ENCODE results near the gene GALNT10. TPM values are rescaled to one million over a fixed set of nuclear protein-coding genes. Genes with fewer than 3 reads are reported as not detected.

Gene GALNT10
- total and polyA plus RNA-seq, 12 donors, result 3.1 to 19.0 (median 11.7) TPM

DNA sequence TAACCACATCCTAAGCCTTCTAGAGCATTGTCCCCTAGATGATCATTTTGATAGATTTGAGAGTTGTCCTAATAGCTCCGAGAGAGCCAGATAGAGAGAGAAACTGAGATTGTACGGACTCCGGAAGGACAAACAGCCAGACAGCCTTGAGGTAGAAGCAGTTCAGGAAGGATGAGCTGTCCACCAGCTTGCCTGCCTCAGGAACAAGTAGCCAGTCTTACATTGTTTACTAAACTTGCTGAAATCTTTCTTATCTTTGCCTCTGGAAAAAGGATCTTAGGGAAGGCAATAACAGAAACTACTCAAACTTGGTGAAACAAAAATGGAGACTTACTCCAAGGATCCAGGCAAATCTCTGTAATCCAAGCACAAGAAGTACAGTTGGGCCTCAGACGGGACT, 216.3 kb downstream of the GALNT10 start:
- Histone ChIP-seq H3K9me3 (no peaks in the 10 kb centered on the region), H3K27me3 (no peaks in the 10 kb centered on the region), H3K36me3 (peaks cover 0 to 38% (median 0%) of the 10 kb centered on the region in 9 donors), H3K27ac (no peak overlapping the region), H3K4me3 (no peak overlapping the region), H3K4me1 (peaks cover 0 to 13% (median 9%) of the 10 kb centered on the region in 9 donors)
- no peak for DNase-seq
- intact Hi-C loops (cut with DNase I), result loop anchor here in 9 of 10 donors (5.0 to 10.0 kb wide), 7 partner anchors 210 to 435 kb away; partner anchors contain the start of gene GALNT10 (in 2 of the 9)
- 95 to 97% methylated on average over 4 of the region's 4 CpGs for WGBS, 2 donors
- ATAC-seq, result no peak
- TF ChIP-seq, protein P1, sequence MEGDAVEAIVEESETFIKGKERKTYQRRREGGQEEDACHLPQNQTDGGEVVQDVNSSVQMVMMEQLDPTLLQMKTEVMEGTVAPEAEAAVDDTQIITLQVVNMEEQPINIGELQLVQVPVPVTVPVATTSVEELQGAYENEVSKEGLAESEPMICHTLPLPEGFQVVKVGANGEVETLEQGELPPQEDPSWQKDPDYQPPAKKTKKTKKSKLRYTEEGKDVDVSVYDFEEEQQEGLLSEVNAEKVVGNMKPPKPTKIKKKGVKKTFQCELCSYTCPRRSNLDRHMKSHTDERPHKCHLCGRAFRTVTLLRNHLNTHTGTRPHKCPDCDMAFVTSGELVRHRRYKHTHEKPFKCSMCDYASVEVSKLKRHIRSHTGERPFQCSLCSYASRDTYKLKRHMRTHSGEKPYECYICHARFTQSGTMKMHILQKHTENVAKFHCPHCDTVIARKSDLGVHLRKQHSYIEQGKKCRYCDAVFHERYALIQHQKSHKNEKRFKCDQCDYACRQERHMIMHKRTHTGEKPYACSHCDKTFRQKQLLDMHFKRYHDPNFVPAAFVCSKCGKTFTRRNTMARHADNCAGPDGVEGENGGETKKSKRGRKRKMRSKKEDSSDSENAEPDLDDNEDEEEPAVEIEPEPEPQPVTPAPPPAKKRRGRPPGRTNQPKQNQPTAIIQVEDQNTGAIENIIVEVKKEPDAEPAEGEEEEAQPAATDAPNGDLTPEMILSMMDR (IDR thresholded peaks at IDR 0.05), result no peak

DNA sequence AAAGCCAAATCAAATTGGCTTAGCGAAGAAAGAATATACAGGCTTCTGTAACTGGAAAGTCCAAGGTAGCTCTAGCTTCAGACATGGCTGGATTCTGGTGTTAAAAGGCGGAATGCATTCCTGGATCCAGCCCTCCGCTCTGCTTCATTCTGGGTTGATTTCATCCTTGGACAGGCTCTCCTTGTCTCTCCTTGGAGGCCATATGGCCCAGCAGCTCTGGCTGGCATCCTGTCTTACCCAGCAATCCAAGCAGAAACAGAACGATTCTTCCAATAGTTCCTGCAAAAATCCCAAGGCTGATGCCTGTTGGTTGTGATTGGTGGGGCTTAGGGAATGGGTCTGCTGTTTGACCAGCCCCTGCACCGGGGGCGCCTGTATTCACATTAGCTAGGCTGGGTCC, 218.3 kb downstream of the GALNT10 start:
- Histone ChIP-seq H3K27me3 (no peaks in the 10 kb centered on the region), H3K27ac (no peak overlapping the region), H3K9me3 (no peaks in the 10 kb centered on the region), H3K4me1 (peaks cover 0 to 13% (median 9%) of the 10 kb centered on the region in 9 donors), H3K36me3 (peaks cover 0 to 49% (median 0%) of the 10 kb centered on the region in 9 donors), H3K4me3 (no peak overlapping the region)
- WGBS, 2 donors, result 89 to 90% methylated on average over 6 of the region's 6 CpGs
- TF ChIP-seq, protein P1 (IDR thresholded peaks at IDR 0.05), result no peak
- no peak for DNase-seq
- no peak for ATAC-seq
- intact Hi-C loops (cut with DNase I), result loop anchor here in 9 of 10 donors (5.0 to 10.0 kb wide), 7 partner anchors 212 to 437 kb away; partner anchors contain the start of gene GALNT10 (in 2 of the 9)

DNA sequence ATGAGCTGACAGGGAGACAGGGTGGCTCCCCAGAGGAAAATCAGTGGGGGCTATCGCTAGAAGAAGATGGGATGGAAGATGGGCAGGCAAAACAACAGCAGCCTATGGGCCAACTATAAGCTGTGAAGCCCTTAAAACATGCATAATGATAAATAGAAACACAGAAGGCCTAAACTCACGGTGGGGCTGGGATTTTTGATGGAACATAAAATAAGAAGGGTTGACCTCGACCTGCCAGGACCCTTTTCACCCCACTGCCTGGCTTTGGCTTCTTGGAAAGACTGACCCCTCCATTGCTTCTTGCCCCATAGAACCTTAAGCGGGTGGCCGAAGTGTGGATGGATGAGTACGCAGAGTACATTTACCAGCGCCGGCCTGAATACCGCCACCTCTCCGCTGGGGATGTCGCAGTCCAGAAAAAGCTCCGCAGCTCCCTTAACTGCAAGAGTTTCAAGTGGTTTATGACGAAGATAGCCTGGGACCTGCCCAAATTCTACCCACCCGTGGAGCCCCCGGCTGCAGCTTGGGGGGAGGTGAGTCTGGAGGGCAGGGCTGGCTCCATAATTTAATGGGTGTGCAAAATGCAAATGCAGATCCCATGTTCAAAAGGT, 218.8 kb downstream of the GALNT10 start:
- peaks cover 0 to 55% (median 0%) of the 10 kb centered on the region in 9 donors for H3K36me3 ChIP-seq
- intact Hi-C loops (cut with DNase I), result loop anchor here in 9 of 10 donors (5.0 to 10.0 kb wide), 7 partner anchors 212 to 437 kb away; partner anchors contain the start of gene GALNT10 (in 2 of the 9)

DNA sequence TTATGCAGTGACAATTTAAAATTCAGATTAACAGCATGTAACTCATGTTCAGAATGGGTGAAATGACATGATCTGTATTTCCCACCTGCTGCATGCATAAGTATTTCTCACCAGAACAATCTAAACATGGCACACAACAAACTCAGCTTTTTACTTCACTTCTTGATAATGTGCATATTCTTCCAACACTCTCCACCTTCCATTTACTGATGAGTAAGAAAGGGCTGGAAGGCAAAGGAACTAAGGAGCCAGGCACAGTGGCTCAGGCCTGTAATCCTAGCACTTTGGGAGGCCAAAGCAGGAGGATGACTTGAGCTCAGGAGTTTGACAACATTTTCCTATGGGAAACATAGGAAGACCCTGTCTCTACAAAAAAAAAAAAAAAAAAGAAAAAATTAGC, 219.5 kb downstream of the GALNT10 start:
- TF ChIP-seq, protein P1 (IDR thresholded peaks at IDR 0.05), result no peak
- no peaks in the 10 kb centered on the region for H3K9me3 ChIP-seq
- H3K27ac ChIP-seq, result no peak overlapping the region
- ATAC-seq (no peak), DNase-seq (no peak)
- H3K4me1 ChIP-seq, result peaks cover 0 to 6% (median 5%) of the 10 kb centered on the region in 9 donors
- no peaks in the 10 kb centered on the region for H3K27me3 ChIP-seq
- intact Hi-C loops (cut with DNase I), result loop anchor here in 1 of 10 donors (10.0 kb wide), 1 partner anchor 435 kb away; no protein-coding TSS in a partner anchor
- H3K36me3 ChIP-seq, result peaks cover 0 to 59% (median 0%) of the 10 kb centered on the region in 9 donors
- H3K4me3 ChIP-seq, result no peak overlapping the region

More for the DNA sequence above, 218.8 kb downstream of the GALNT10 start:
- TF ChIP-seq, protein P1 (IDR thresholded peaks at IDR 0.05), result no peak
- H3K4me3 ChIP-seq, result no peak overlapping the region
- no peak overlapping the region for H3K27ac ChIP-seq
- ATAC-seq (no peak), DNase-seq (no peak)
- WGBS, 2 donors, result 91 to 94% methylated on average over 15 of the region's 15 CpGs
- no peaks in the 10 kb centered on the region for H3K9me3 ChIP-seq
- H3K4me1 ChIP-seq, result peaks cover 0 to 12% (median 9%) of the 10 kb centered on the region in 9 donors
- no peaks in the 10 kb centered on the region for H3K27me3 ChIP-seq

Measured in heart right ventricle (tissue), 16 donors.